ENCODE measurements around the gene RAB26.

Gene RAB26

GRCh38 chr16:2188395-2188794 is 40.0 kb downstream of the RAB26 start:
- H3K4me1 ChIP-seq (ENCODE audit: low read length), result no peaks in the 10 kb centered on the region
- no peak overlapping the region for H3K9ac ChIP-seq (ENCODE audit: low read length)
- H3K9me2 ChIP-seq (replicated peaks; ENCODE audit: insufficient read depth, low read length), result no peaks in the 10 kb centered on the region
- H3K27ac ChIP-seq (ENCODE audit: low read length), result no peak overlapping the region
- no peaks in the 10 kb centered on the region for H3F3A ChIP-seq (ENCODE audit: insufficient read depth, low read length)
- H3K4me3 ChIP-seq (ENCODE audit: low read length), result no peak overlapping the region
- no peak overlapping the region for H2AFZ ChIP-seq (ENCODE audit: low read length)
- no peak overlapping the region for H3K4me2 ChIP-seq (ENCODE audit: low read depth, low read length)
- H4K20me1 ChIP-seq (ENCODE audit: insufficient read depth, low read length), result no peaks in the 10 kb centered on the region
- TF ChIP-seq CTCF (IDR thresholded peaks at IDR 0.05; ENCODE audit: low read length), result no peak
- TF ChIP-seq EZH2 (optimal IDR thresholded peaks at IDR 0.05; ENCODE audit: low read depth, low read length), result no peak
- no peak for TF ChIP-seq EZH2phosphoT487 (IDR thresholded peaks at IDR 0.05; ENCODE audit: low read length)
- no peaks in the 10 kb centered on the region for H3K9me3 ChIP-seq (replicated peaks; ENCODE audit: insufficient read depth, low read length)
- H3K79me2 ChIP-seq (ENCODE audit: low read length), result no peaks in the 10 kb centered on the region
- peaks cover 79% of the 10 kb centered on the region for H3K27me3 ChIP-seq (replicated peaks; ENCODE audit: insufficient read depth, low read length)
- H3K36me3 ChIP-seq (replicated peaks; ENCODE audit: insufficient read depth, low read length), result no peaks in the 10 kb centered on the region
- no peak for DNase-seq

GRCh38 chr16:2189252-2189893 is 40.9 kb downstream of the RAB26 start:
- H3K4me3 ChIP-seq (ENCODE audit: low read length), result no peak overlapping the region
- H3K79me2 ChIP-seq (ENCODE audit: low read length), result no peaks in the 10 kb centered on the region
- no peaks in the 10 kb centered on the region for H3F3A ChIP-seq (ENCODE audit: insufficient read depth, low read length)
- H3K4me2 ChIP-seq (ENCODE audit: low read depth, low read length), result no peak overlapping the region
- no peaks in the 10 kb centered on the region for H3K9me2 ChIP-seq (replicated peaks; ENCODE audit: insufficient read depth, low read length)
- no peaks in the 10 kb centered on the region for H3K4me1 ChIP-seq (ENCODE audit: low read length)
- no peaks in the 10 kb centered on the region for H4K20me1 ChIP-seq (ENCODE audit: insufficient read depth, low read length)
- no peak for DNase-seq
- H3K36me3 ChIP-seq (replicated peaks; ENCODE audit: insufficient read depth, low read length), result no peaks in the 10 kb centered on the region
- no peak overlapping the region for H2AFZ ChIP-seq (ENCODE audit: low read length)
- no peak overlapping the region for H3K9ac ChIP-seq (ENCODE audit: low read length)
- H3K9me3 ChIP-seq (replicated peaks; ENCODE audit: insufficient read depth, low read length), result no peaks in the 10 kb centered on the region
- peaks cover 88% of the 10 kb centered on the region for H3K27me3 ChIP-seq (replicated peaks; ENCODE audit: insufficient read depth, low read length)
- no peak overlapping the region for H3K27ac ChIP-seq (ENCODE audit: low read length)
- no peak for TF ChIP-seq EZH2 (optimal IDR thresholded peaks at IDR 0.05; ENCODE audit: low read depth, low read length)
- no peak for TF ChIP-seq CTCF (IDR thresholded peaks at IDR 0.05; ENCODE audit: low read length)
- no peak for TF ChIP-seq EZH2phosphoT487 (IDR thresholded peaks at IDR 0.05; ENCODE audit: low read length)

- Histone ChIP-seq H3F3A (ENCODE audit: insufficient read depth, low read length) (no peaks in the 10 kb centered on the region), H3K4me1 (ENCODE audit: low read length) (no peaks in the 10 kb centered on the region), H3K4me2 (ENCODE audit: low read depth, low read length) (no peak overlapping the region), H3K9me3 (replicated peaks; ENCODE audit: insufficient read depth, low read length) (no peaks in the 10 kb centered on the region), H3K27ac (ENCODE audit: low read length) (no peak overlapping the region), H4K20me1 (ENCODE audit: insufficient read depth, low read length) (no peaks in the 10 kb centered on the region), H3K9me2 (replicated peaks; ENCODE audit: insufficient read depth, low read length) (no peaks in the 10 kb centered on the region), H3K9ac (ENCODE audit: low read length) (no peak overlapping the region), H3K79me2 (ENCODE audit: low read length) (no peaks in the 10 kb centered on the region), H2AFZ (ENCODE audit: low read length) (no peak overlapping the region), H3K4me3 (ENCODE audit: low read length) (no peak overlapping the region), H3K36me3 (replicated peaks; ENCODE audit: insufficient read depth, low read length) (no peaks in the 10 kb centered on the region), H3K27me3 (replicated peaks; ENCODE audit: insufficient read depth, low read length) (peaks cover 88% of the 10 kb centered on the region)
- no peak for TF ChIP-seq EZH2 (optimal IDR thresholded peaks at IDR 0.05; ENCODE audit: low read depth, low read length)
- TF ChIP-seq CTCF (IDR thresholded peaks at IDR 0.05; ENCODE audit: low read length), result no peak
- TF ChIP-seq EZH2phosphoT487 (IDR thresholded peaks at IDR 0.05; ENCODE audit: low read length), result no peak
- no peak for DNase-seq
Measured at GRCh38 chr16:2190002-2190658, 41.7 kb downstream of the RAB26 start.
